ENCODE measurements around the gene RSRC1. TPM values are rescaled to one million over a fixed set of nuclear protein-coding genes. Genes with fewer than 3 reads are reported as not detected.
"Not testable (repeated sequence)": the region's sequence is repeated elsewhere in the genome, so short reads cannot be mapped to it uniquely, and the experiment has no call there.

RSRC1 gene
- total RNA-seq (10 to 100 TPM; 30.2 to 56.5 (median 35.1) TPM), polyA plus RNA-seq (10 to 100 TPM in 2 of 3 donors, 1 to 10 TPM in 1; 7.2 to 14.0 (median 12.0) TPM)
- long read RNA-seq, donor 1, partial matches to known transcripts = 0 of 6 reads
- long read RNA-seq, donor 1, other reads (novel, unspliced or antisense) = 0 of 6 reads
- long read RNA-seq, donor 2, partial matches to known transcripts = 7 of 12 reads
- long read RNA-seq, donor 2, other reads (novel, unspliced or antisense) = 0 of 12 reads

DNA sequence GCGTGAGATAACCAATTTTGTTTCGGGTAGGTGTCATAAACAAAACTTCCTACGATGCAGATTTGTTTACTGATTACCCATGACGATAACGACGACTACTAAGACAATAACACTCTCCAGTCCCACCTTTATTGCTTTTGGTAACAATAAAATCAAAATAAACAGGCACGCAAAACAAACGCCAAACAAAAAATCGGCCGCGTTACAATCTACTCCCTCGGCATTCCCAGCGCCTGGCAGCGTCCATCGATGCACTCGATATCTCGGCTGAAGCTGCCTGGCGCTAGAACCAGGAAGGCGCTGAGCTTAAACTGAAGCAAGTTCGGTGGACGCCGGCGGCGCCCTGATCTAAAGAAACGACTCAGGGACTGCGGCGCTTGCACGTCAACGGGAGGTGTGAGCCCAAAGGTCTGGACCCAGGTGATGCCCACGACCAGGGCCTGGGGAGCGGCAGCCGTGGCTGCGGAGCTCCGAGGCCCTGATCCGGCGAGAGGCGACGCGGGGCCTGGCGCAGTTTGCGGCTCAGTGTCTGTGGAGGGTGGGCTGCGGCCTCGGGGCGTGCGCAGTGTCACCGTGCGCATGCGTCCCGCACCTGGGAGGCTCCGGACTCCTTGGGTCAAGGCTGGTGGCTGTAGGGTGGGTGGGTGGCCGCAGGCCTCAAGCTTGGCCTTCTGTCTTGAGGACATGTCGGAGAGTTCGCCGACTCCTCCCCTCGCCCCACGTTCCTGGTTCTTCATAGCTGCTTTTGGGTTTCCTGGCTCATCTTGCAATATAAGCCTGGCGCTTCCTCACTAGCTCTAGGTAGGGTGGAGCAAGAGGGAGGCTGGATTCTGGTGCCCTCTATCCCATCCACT lies at the start of gene RSRC1:
TSS of gene RSRC1 (plus strand) at position 286 of the 854 bp plus-strand sequence. CDS start 12,016 bp downstream, outside the sequence.
- Histone ChIP-seq H3K36me3 (peaks cover 0 to 6% (median 0%) of the 10 kb centered on the region in 6 donors), H3K4me3 (peak within 1 kb of the TSS; percentile 70 to 99 (median 92)), H3K27me3 (replicated peaks in 1 of 7) (peaks cover 6 to 46% (median 42%) of the 10 kb centered on the region in 7 donors), H3K4me1 (peaks cover 17 to 56% (median 45%) of the 10 kb centered on the region in 6 donors), H3K27ac (peak within 1 kb of the TSS; percentile 6 to 83 (median 79)), H3K9me3 (peaks cover 0 to 16% (median 13%) of the 10 kb centered on the region in 8 donors)
- intact Hi-C loops (cut with DNase I; ENCODE audit: low total_unique reads) = no loop called here
- DNase-seq = peak; percentile 96
- 0% methylated on average over 50 to 57 of the region's 57 CpGs for WGBS, 5 donors
- TF ChIP-seq, protein P1, sequence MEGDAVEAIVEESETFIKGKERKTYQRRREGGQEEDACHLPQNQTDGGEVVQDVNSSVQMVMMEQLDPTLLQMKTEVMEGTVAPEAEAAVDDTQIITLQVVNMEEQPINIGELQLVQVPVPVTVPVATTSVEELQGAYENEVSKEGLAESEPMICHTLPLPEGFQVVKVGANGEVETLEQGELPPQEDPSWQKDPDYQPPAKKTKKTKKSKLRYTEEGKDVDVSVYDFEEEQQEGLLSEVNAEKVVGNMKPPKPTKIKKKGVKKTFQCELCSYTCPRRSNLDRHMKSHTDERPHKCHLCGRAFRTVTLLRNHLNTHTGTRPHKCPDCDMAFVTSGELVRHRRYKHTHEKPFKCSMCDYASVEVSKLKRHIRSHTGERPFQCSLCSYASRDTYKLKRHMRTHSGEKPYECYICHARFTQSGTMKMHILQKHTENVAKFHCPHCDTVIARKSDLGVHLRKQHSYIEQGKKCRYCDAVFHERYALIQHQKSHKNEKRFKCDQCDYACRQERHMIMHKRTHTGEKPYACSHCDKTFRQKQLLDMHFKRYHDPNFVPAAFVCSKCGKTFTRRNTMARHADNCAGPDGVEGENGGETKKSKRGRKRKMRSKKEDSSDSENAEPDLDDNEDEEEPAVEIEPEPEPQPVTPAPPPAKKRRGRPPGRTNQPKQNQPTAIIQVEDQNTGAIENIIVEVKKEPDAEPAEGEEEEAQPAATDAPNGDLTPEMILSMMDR (IDR thresholded peaks at IDR 0.05 in 8 of 11, conservative IDR thresholded peaks at IDR 0.05 in 3 of 11) = no peak
- TF ChIP-seq POLR2A (IDR thresholded peaks at IDR 0.05) (no peak), POLR2AphosphoS5 (IDR thresholded peaks at IDR 0.05) (peak; percentile 83 to 89 (median 86))

- DNase-seq; H3K27ac ChIP-seq; H3K9me3 ChIP-seq; H3K36me3 ChIP-seq; H3K4me3 ChIP-seq; intact Hi-C loops (cut with DNase I; ENCODE audit: low total_unique reads); H3K4me1 ChIP-seq: not testable (repeated sequence)
- 90 to 98% (median 94%) methylated on average over 2 of the region's 2 CpGs for WGBS, 5 donors
- peaks cover 0 to 15% (median 0%) of the 10 kb centered on the region in 7 donors for H3K27me3 ChIP-seq (replicated peaks in 1 of 7)
These were observed 44.3 kb upstream of the RSRC1 start for GRCh38 chr3:158065574-158065973.

GRCh38 chr3:158072790-158073189 lies 37.1 kb upstream of the RSRC1 start:
- intact Hi-C loops (cut with DNase I; ENCODE audit: low total_unique reads) = no loop called here
- Histone ChIP-seq H3K9me3 (no peaks in the 10 kb centered on the region), H3K27ac (no peak overlapping the region), H3K27me3 (replicated peaks in 1 of 7) (peaks cover 0 to 26% (median 0%) of the 10 kb centered on the region in 7 donors), H3K4me3 (no peak overlapping the region), H3K36me3 (no peaks in the 10 kb centered on the region), H3K4me1 (no peaks in the 10 kb centered on the region)
- DNase-seq = no peak
- TF ChIP-seq, protein P1 (IDR thresholded peaks at IDR 0.05 in 8 of 11, conservative IDR thresholded peaks at IDR 0.05 in 3 of 11) = no peak
- TF ChIP-seq POLR2A (IDR thresholded peaks at IDR 0.05) (no peak), POLR2AphosphoS5 (IDR thresholded peaks at IDR 0.05) (no peak)

DNA sequence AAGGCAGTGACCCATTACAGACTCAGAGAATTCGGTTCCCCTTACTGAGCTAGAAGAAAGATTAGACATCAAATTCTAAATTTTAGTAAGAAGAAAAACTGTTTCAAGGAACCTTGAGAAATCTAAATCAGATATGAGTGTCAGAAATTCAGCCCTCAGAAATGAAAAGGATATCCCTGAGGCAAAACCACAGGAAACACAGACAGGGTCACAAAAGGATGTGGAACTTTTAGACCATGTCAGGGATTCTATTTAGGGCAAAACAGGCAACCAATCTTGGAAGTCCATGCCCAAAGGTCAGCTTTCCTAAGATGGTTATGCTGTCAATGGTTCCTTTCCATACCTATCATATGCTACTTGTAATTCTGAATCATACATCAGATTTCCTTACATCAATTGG lies 35.3 kb upstream of the RSRC1 start:
- TF ChIP-seq POLR2AphosphoS5 (IDR thresholded peaks at IDR 0.05) = no peak
- TF ChIP-seq, protein P1 (IDR thresholded peaks at IDR 0.05 in 8 of 11, conservative IDR thresholded peaks at IDR 0.05 in 3 of 11) = no peak
- no peak for TF ChIP-seq POLR2A (IDR thresholded peaks at IDR 0.05)
- DNase-seq = no peak
- H3K27ac ChIP-seq = no peak overlapping the region
- H3K4me1 ChIP-seq = no peaks in the 10 kb centered on the region
- H3K27me3 ChIP-seq (replicated peaks in 1 of 7) = peaks cover 0 to 29% (median 0%) of the 10 kb centered on the region in 7 donors
- 14 to 43% (median 22%) methylated on average over 1 of the region's 1 CpG for WGBS, 5 donors
- intact Hi-C loops (cut with DNase I; ENCODE audit: low total_unique reads) = no loop called here
- no peaks in the 10 kb centered on the region for H3K9me3 ChIP-seq
- H3K36me3 ChIP-seq = no peaks in the 10 kb centered on the region
- no peak overlapping the region for H3K4me3 ChIP-seq

All from spleen (tissue), 13 donors.